ENCODE data around the gene AGPAT3. TPM values are rescaled to one million over a fixed set of nuclear protein-coding genes. Genes with fewer than 3 reads are reported as not detected.
"Not testable (repeated sequence)": the region's sequence is repeated elsewhere in the genome, so short reads cannot be mapped to it uniquely, and the experiment has no call there.

The AGPAT3 gene
- total and polyA plus RNA-seq, 7 donors: 14.4 to 48.5 (median 20.3) TPM

GRCh38 chr21:43818685-43819084 is 46.3 kb upstream of the AGPAT3 start:
- 79 to 90% methylated on average over 3 of the region's 3 CpGs for WGBS, 2 donors
- intact Hi-C loops (cut with DNase I): no loop called here

GRCh38 chr21:43819511-43820405 is 45.3 kb upstream of the AGPAT3 start:
- Histone ChIP-seq H3K9me3 (no peaks in the 10 kb centered on the region), H3K4me1 (peaks cover 0 to 4% (median 0%) of the 10 kb centered on the region in 4 donors), H3K27me3 (peaks cover 0 to 6% (median 0%) of the 10 kb centered on the region in 3 donors), H3K36me3 (no peaks in the 10 kb centered on the region), H3K27ac (no peak overlapping the region), H3K4me3 (no peak overlapping the region)
- TF ChIP-seq CTCF (IDR thresholded peaks at IDR 0.05) (no peak), EP300 (IDR thresholded peaks at IDR 0.05) (no peak), POLR2A (IDR thresholded peaks at IDR 0.05) (no peak), POLR2AphosphoS5 (IDR thresholded peaks at IDR 0.05) (no peak)
- intact Hi-C loops (cut with DNase I): no loop called here
- 92 to 96% methylated on average over 25 of the region's 25 CpGs for WGBS, 2 donors
- DNase-seq: peak; percentile 61

More at GRCh38 chr21:43818685-43819084, 46.3 kb upstream of the AGPAT3 start:
- no peak for TF ChIP-seq POLR2A (IDR thresholded peaks at IDR 0.05)
- no peak for DNase-seq
- Histone ChIP-seq H3K4me3 (no peak overlapping the region), H3K9me3 (no peaks in the 10 kb centered on the region), H3K4me1 (no peaks in the 10 kb centered on the region), H3K27ac (no peak overlapping the region), H3K27me3 (peaks cover 0 to 11% (median 0%) of the 10 kb centered on the region in 3 donors), H3K36me3 (no peaks in the 10 kb centered on the region)

- DNase-seq: peak; percentile 38
- Histone ChIP-seq H3K36me3 (no peaks in the 10 kb centered on the region), H3K9me3 (no peaks in the 10 kb centered on the region), H3K4me1 (peaks cover 0 to 4% (median 0%) of the 10 kb centered on the region in 4 donors), H3K27me3 (peaks cover 0 to 5% (median 0%) of the 10 kb centered on the region in 3 donors), H3K27ac (no peak overlapping the region), H3K4me3 (no peak overlapping the region)
- WGBS, 2 donors: 91 to 94% methylated on average over 11 of the region's 11 CpGs
- intact Hi-C loops (cut with DNase I): no loop called here
- TF ChIP-seq POLR2A (IDR thresholded peaks at IDR 0.05) (no peak), CTCF (IDR thresholded peaks at IDR 0.05) (no peak), POLR2AphosphoS5 (IDR thresholded peaks at IDR 0.05) (no peak), EP300 (IDR thresholded peaks at IDR 0.05) (no peak)
Measured at GRCh38 chr21:43820466-43820865, 44.6 kb upstream of the AGPAT3 start.

GRCh38 chr21:43822166-43822565 is 42.9 kb upstream of the AGPAT3 start:
- H3K4me3 ChIP-seq; H3K27ac ChIP-seq; H3K4me1 ChIP-seq; intact Hi-C loops (cut with DNase I); H3K9me3 ChIP-seq; H3K36me3 ChIP-seq: not testable (repeated sequence)
- DNase-seq: peak; percentile 43
- peaks cover 0 to 13% (median 6%) of the 10 kb centered on the region in 3 donors for H3K27me3 ChIP-seq
- 94 to 97% methylated on average over 25 of the region's 25 CpGs for WGBS, 2 donors

- DNase-seq; intact Hi-C loops (cut with DNase I); H3K4me3 ChIP-seq; H3K4me1 ChIP-seq; H3K9me3 ChIP-seq; H3K36me3 ChIP-seq; H3K27ac ChIP-seq: not testable (repeated sequence)
- peaks cover 0 to 15% (median 6%) of the 10 kb centered on the region in 3 donors for H3K27me3 ChIP-seq
- 90 to 91% methylated on average over 2 of the region's 5 CpGs for WGBS, 2 donors
Measured at GRCh38 chr21:43822741-43823140, 42.3 kb upstream of the AGPAT3 start.

- TF ChIP-seq POLR2A (IDR thresholded peaks at IDR 0.05): no peak
- WGBS, 2 donors: 82 to 83% methylated on average over 17 of the region's 17 CpGs
- Histone ChIP-seq H3K27me3 (peaks cover 0 to 20% (median 6%) of the 10 kb centered on the region in 3 donors), H3K9me3 (no peaks in the 10 kb centered on the region), H3K4me1 (peaks cover 0 to 5% (median 2%) of the 10 kb centered on the region in 4 donors), H3K27ac (no peak overlapping the region), H3K4me3 (no peak overlapping the region), H3K36me3 (no peaks in the 10 kb centered on the region)
- intact Hi-C loops (cut with DNase I): no loop called here
- DNase-seq: peak; percentile 51
Measured at GRCh38 chr21:43824333-43825241, 40.4 kb upstream of the AGPAT3 start.
